Stimulated activated CD4-positive, alpha-beta T cell treated with anti-CD3 and anti-CD28 coated beads, TNF-alpha, amount 100 ng/mL, for 4 hours (primary cell): Measurements from ENCODE around the gene AQP1.

ENCODE experiments used
- DNase-seq, 3 experiments: peaks; one replicate each; pipeline ENCODE4 v3.0.0-alpha.2; 2020; ENCODE audit warnings: low read depth in 3 of 3

AQP1 gene

GRCh38 chr7:30884881-30885280 is 26.8 kb upstream of the AQP1 start:
- no peak for DNase-seq

DNA sequence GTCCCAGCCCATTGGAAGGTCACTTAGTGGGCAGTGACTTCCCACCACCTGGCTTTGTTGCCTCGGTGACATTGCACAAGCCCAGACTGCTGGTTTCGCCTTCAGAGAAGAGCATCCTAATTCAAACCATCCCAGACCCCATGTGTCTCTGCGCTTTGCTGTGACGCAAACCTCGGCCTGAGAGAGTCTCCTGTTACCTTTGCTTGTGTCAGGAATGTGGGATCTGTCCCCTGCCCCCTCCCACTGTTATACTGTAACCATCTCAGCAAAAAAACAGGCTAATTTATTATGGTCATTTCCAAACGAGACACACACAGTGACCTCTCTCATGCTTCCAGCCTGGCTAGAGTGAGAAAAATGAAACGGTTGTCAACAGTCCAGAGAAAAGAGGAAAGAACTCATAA is 25.0 kb upstream of the AQP1 start:
- no peak for DNase-seq

DNA sequence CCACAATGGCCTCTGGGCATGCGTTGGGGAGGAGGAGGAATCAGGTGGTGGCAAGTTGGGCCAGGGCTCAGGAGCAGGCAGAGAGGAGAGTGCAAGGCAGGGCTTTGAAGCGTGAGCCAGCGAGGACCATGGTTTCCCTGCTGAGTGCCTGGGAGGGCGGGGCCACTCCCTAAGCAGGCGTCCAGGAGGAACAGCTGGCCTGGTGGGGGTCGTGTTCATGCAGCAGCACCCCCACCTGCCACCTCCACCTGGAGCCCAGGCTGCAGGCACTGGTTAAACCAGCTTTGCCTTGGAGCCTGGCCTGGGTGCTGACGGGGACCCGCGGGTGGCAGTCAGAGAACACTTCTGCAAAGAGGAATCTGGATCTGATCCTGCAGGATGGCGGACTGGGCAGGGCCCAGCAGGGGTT is 24.2 kb upstream of the AQP1 start:
- DNase-seq, result no peak

GRCh38 chr7:30888747-30889146 is 22.9 kb upstream of the AQP1 start:
- DNase-seq, result no peak

DNA sequence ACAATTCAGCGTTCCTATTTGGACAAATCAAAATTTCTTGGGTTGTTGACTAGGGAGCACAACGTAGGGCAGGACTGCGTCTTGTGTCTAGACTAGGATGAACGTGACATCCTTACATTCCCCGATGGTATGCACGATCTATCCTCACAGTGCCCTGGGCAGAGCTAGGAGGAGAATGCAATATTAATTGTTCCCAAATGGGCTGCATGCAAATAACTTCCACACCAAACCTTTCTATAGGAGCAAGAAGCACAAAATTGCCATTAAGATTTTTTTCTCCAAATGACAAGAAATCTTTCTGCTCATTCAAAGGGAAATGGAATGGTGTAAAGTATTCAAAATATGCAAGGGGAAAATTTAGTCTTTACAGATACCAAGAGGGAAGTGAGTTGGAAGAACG is 21.4 kb upstream of the AQP1 start:
- DNase-seq, result no peak

DNA sequence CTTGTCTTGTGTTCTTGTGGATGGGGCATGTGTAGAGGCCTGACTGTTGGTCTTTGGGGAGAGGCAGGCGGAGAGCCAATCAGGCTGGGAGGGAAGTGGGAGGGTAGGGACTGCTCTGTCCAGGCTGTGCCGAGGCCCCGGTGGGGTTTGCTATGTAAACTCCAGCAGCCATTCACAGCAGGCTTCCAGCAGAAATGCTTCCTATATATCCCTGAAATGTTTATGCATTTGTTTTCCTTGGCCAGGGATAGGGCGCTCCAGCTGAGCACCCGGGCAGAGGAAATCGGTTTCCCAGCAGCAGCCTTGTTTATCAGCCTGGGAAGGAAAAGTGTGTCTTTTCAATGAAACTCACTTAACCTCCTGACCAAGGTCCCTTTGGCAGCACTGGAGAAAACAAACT is 18.3 kb upstream of the AQP1 start:
- no peak for DNase-seq

- DNase-seq, result no peak
These were observed 17.6 kb upstream of the AQP1 start for GRCh38 chr7:30894009-30894408.

DNA sequence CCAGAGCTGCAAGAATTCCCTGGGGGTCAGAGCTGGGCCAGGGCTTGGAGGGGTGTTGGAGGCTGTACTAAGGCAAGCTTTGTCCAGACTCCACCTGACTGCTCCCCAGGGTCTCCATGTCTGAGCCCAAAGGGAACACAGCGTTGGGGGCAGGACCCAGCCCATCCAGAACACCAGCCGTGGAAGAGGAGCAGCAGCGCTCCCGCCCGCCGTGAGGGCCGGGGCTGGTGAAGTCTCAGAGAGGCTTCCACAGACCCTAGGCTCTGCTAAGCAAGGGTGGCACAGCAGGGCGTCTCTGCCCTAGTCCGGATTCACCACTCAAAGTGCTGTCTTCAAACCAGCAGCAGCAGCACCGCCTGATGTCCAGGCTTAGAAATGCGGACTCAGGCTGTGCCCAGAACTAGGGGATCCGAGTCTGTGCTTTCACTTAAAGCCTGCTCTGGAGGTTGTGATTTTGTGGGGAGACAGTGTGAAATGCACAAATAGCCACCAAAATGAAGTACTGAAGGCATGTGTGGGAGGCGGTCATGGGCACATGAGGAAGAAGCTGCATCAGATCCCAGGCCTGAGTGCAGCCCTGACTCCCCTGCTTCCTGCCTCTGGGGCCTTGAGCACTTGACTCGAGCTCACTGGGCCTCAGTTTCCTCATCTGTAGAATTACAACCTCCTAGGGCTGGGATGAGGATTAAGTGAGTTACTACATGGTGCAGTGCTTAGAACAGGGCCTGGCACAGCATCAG is 16.6 kb upstream of the AQP1 start:
- no peak for DNase-seq

DNA sequence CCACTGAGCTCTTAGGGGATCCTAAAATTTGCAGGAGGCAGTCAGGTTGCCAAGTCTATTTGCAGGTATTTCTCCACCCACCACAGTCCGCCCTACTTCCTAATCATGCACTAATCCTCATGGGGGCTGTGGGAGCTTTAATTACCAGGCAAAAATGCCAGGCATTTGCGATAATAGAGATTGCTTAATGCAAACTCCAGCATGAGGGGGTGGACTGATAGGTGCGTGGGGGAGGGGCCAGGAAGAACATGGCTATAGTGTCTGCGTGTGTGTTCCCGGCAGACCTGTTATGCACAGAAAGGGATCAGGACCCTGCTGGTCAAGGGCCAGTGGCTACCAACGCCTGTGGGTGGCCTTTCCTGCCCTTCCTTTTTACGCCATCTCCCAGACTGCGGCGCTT is 15.6 kb upstream of the AQP1 start:
- no peak for DNase-seq

DNA sequence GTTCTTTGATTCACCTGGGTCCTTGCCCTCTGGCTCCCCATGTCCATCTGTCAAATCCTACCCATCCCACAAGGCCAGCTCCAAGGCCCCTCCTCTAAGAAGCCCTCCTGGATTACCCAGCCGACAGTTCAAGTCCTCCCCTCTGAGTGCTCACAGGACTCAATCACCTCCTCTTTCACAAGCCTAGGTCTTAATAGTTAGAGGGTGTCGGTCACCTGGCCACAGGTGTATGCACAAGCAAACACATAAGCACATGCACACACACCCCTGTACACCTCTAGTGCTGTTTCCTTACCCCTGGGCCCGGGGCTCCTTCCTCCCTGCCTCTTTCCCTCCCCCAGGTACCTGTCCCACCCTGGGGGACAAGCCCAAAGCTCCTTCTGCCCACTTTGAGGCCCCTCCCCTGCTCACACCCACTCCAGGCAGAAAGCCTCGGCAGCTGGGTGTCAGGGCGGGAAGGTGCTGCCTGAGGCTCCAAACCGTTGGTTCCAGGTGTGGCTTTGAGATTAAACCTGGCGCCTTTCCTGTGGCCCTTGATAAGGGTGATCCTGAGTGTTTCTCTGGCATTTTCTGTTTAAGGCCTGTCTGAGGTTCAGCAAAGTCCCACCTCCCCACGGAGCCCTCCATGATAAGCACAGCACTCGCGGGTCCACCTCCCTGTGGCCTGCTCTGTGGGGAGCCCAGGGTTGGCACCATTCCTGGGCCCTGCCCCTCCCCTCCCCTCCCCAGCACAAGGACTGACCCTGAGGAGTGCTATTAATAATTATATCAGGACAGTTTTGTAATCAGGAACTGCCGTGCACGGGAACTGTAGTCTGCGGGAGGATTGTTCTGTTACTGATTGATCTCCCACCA is 14.6 kb upstream of the AQP1 start:
- DNase-seq, result no peak

DNA sequence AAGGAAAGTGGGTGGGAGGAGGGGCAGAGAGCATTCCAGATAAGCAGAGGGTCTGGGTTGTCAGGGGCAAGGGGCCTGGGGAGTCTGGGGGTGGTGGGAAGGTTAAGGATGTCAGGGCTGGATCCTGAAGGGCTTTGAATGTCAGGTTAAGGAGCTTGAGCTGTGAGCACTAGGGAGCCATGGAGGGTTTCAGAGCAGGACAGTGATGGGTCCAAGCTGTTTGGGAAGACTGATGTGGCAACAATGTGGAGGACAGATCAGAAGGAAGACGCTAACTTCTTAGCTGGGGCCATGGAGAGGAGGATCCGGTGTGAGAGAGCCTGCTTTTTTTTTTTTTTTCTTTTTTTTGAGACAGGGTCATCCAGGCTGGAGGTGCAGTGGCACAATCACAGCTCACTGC is 13.9 kb upstream of the AQP1 start:
- DNase-seq, result no peak

GRCh38 chr7:30898411-30898810 is 13.2 kb upstream of the AQP1 start:
- no peak for DNase-seq

DNA sequence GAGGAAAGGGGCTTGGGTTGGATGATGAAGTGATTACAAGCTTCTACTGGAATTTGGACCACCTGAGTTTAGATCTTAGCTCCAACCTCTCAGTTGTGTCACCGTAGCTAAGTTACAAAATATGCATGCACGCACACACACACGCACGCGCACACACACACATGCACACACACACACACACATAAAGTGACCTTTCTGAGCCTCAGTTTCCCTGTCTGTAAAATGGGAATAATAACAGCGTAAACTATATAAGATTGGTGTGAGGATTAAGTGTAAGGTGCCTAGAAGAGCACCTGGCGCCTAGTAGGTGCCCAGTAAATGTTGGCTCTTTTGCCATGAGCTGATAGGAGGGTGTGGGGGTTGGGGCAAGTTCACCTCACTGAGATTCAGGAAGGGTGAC is 12.6 kb upstream of the AQP1 start:
- no peak for DNase-seq

DNA sequence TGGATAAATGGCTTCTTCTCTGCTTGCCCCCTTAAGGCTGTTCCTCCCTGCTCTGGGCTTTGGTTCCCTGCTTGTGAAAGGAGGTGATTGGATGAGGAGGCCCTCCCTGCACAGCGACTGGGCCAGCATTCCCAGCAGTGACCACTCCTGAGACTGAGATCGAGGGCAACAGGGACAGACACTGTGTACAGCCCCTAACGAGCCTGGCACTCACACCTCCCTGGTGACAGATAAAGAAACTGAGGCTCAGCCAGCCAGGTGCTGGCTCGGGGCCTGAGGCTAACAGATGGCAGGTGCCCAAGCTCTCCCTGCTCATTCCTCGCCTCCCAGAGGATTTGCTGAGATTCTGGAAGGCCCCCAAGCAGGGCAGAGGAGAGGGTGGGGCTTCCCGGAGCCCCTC is 12.0 kb upstream of the AQP1 start:
- DNase-seq, result no peak

DNA sequence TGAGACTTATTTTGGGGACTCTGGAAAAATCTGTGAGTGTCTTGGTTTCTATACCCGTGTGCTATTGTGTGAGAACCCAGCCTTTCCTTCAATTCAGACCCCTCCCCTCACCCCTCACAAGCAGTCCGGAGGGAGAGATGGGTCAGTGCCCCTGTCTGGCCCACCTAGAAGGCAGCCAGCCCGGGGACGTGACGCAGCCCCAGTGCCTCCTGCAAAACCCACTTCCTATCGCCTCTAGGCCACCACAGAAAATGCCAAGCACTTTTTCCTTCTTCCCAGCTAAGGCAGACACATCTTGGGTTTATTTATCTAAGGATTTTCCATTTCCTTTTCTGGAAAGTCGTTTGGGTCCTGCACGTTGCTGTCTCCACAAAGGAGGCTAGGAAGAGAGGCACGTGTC is 11.6 kb upstream of the AQP1 start:
- no peak for DNase-seq

GRCh38 chr7:30900803-30901362 is 10.8 kb upstream of the AQP1 start:
- DNase-seq, result no peak

DNA sequence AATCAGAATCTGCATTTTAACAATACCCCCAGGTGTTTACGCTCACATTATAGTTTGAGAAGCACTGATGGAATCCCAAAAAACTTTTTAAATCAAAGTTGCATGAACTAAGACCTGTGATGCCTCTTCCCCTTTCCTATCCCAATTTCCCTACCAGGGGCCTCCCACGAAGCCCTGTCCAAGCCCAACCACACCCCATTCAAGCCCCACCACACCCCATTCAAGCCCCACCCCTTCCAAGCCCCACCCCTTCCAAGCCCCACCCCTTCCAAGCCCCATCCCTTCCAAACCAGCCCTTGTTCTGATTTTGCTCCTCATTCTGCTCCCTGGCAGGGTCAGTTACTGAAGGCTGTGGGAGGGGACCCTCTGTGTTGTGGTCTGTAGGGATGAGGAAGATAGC is 9.8 kb upstream of the AQP1 start:
- no peak for DNase-seq

- DNase-seq, result no peak
These were observed 9.2 kb upstream of the AQP1 start for GRCh38 chr7:30902466-30902865.

DNA sequence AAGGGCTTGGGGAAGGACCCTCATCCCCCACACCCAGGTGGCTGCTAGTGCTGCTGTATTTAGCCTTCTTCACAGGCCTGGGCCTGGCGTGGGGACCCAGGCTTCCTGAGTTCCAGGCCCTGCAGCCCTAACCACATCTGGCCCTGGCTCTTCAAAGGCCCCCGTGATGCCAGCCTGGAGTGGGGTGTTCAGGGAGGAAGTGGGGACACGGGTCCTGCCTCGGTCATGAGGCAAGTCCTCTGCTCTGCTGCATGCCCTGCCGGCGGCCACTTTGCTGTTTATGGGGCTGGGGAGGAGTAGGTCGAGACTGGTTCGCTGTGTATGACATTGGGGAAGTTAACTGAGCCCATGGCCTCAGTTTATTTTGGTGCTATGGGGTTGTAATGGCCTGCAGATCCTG is 8.5 kb upstream of the AQP1 start:
- no peak for DNase-seq

DNA sequence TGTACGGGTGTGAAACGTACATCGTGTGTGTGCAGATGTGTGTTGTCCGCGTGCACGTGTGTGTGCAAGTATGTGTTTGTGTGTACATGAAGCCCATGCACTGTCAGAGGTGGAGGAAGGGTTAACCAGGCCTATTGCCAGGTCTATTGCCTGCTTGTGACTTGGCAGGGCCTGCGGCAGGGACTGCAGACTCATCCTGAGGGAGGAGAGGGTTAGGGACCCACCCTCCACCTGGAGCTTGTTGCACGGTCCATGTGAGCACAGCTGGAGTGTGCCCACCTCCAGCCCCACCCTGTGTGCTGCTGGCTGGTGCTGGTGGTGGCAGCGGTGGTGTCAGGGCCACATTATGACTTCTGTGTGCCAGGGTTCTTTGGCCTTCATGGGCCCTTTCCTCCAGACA is 7.1 kb upstream of the AQP1 start:
- no peak for DNase-seq

DNA sequence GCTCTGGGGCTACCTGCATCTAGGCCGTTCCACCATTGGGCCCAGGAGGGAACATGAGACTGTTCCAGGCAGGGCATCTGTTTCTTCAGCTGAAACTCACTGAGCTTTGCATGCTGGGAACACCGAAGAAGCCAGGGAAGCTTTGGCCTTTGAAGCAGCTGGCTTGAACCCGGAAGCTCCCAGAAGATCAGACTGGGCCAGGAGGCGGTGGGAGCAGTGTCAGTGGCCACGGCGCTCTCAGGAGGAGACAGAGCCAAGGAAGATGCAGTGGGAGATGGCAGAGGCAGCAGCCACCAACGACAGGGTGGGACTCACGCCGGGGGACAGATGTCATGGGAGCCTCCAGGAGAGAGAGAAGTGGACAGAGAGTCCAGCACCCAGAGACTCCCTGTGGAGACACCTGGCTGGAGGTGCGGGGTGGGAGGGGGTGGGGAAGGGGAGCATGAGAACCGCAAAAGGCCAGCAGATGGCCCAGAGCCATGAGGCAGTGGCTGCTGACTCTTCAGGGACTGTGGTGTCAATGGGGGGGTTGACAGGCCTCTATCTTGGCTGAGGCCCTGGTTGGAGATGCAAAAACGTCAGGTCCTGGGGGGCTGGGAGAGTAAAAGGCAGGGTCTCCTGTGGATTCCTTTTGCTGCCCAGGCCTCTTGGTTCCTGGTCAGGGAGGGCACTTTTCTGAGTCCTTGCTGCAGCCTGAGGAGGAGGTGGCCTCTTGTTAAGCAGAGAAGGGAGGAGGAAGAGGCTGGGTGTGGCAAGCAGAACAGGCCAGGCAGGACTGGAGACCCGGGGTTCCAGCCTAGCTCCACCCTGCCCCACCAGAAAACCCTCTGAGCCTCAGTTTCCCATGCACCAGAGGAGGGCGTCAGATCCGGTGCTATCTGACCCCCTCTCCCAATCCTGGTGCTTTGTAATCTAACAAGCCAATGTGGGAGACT is 6.3 kb upstream of the AQP1 start:
- no peak for DNase-seq

GRCh38 chr7:30906014-30906413 is 5.6 kb upstream of the AQP1 start:
- DNase-seq, result no peak
